A549 (cell line): ENCODE results near the gene SMIM44. TPM values are rescaled to one million over a fixed set of nuclear protein-coding genes. Genes with fewer than 3 reads are reported as not detected.

Experiments used
- ATAC-seq, 2 experiments: fragments of 200-7000 bp in 1 of 2; fragments of >200 bp in 1 of 2; cut with Nextera tagmentation in 1 of 2; cut with Tn5 transposase in 1 of 2; 3 replicates each; pipeline versions ENCODE4 v1.8.0 to v1.9.1; 2018 to 2020; ENCODE audit warnings: mild to moderate bottlenecking in 1 of 2, moderate library complexity in 1 of 2
- CTCF ChIA-PET: fragments of 300-600 bp; sonication (Branson Sonifier 250); formaldehyde crosslinking; extraction: SDS; loops from one replicate; lab custom pipeline; 2021; ENCODE audit warnings: antibody characterized with exemption, inconsistent platforms; lab: Yijun Ruan, JAX
- POLR2A ChIA-PET: fragments of 350-600 bp; formaldehyde crosslinking; extraction: SDS; loops from one replicate; lab custom pipeline; 2021; ENCODE audit warnings: antibody characterized with exemption, inconsistent platforms; lab: Yijun Ruan, JAX
- DNase-seq, 2 experiments: peaks; one replicate each; pipeline versions ENCODE4 v3.0.0 to v3.0.0-alpha.2; 2011 to 2016; ENCODE audit warnings: low read depth in 1 of 2, low spot score in 1 of 2
- FAIRE-seq: peaks from 2 replicates; lab custom pipeline; 2011; peaks lifted over from hg19 to GRCh38; lab: Jason Lieb, UNC
- H3K27ac ChIP-seq, 2 experiments: fragments of >200 bp; sonication (Bioruptor Twin); formaldehyde crosslinking; 3 replicates each; pipeline ENCODE4 v1.5.1; 2016 to 2017
- H3K4me1 ChIP-seq: fragments of >200 bp; sonication (Bioruptor Twin); formaldehyde crosslinking; 3 replicates; pipeline ENCODE4 v1.6.1; 2016
- H3K4me2 ChIP-seq: fragments of >200 bp; sonication (Bioruptor Twin); formaldehyde crosslinking; 3 replicates; pipeline ENCODE4 v1.6.1; 2016
- H3K4me3 ChIP-seq: fragments of >200 bp; sonication (Bioruptor Twin); formaldehyde crosslinking; 3 replicates; pipeline ENCODE4 v1.5.1; 2016
- H3K9me3 ChIP-seq: fragments of >200 bp; sonication (Bioruptor Twin); formaldehyde crosslinking; 3 replicates; pipeline ENCODE4 v1.6.1; 2016
- ATOH8 ChIP-seq: fragments of 250-450 bp; sonication (Bioruptor Pico); IDR thresholded peaks from 2 replicates; pipeline ENCODE4 v1.5.0; 2020; ENCODE audit warnings: low read depth, mild to moderate bottlenecking, moderate library complexity
- BHLHE40 ChIP-seq: IDR thresholded peaks from 2 replicates; pipeline ENCODE4 v1.6.1; 2012; ENCODE audit warnings: low read depth, low read length, inconsistent platforms
- CBX2 ChIP-seq: fragments of 200-600 bp; sonication (generic); IDR thresholded peaks from 2 replicates; pipeline ENCODE4 v1.6.1; 2016; ENCODE audit warnings: low read depth, mild to moderate bottlenecking, borderline replicate concordance
- CEBPB ChIP-seq, 2 experiments: fragments of >200 bp in 1 of 2; sonication (Bioruptor Twin) in 1 of 2; formaldehyde crosslinking in 1 of 2; IDR thresholded peaks; 2 replicates each; pipeline ENCODE4 v1.6.1; 2012 to 2016
- EHF ChIP-seq: fragments of 250-450 bp; sonication (Bioruptor Pico); IDR thresholded peaks from 2 replicates; pipeline ENCODE4 v1.5.0; 2020; ENCODE audit warnings: mild to moderate bottlenecking
- FOSB ChIP-seq: fragments of 250-450 bp; sonication (Bioruptor Pico); IDR thresholded peaks from 2 replicates; pipeline ENCODE4 v1.5.0; 2020; ENCODE audit warnings: mild to moderate bottlenecking, moderate library complexity
- FOSL2 ChIP-seq, 2 experiments: fragments of 450-650 bp in 1 of 2; fragments of >200 bp in 1 of 2; sonication (Bioruptor Twin) in 1 of 2; formaldehyde crosslinking; IDR thresholded peaks; 2 replicates each; pipeline versions ENCODE4 v1.5.0 to v1.6.1; 2016 to 2020; ENCODE audit warnings: mild to moderate bottlenecking in 1 of 2, moderate library complexity in 1 of 2
- GATA3 ChIP-seq: IDR thresholded peaks from 2 replicates; pipeline ENCODE4 v1.6.1; 2012; ENCODE audit warnings: borderline replicate concordance
- HDAC2 ChIP-seq: fragments of 200-600 bp; sonication (generic); IDR thresholded peaks from 2 replicates; pipeline ENCODE4 v1.6.1; 2016
- HEYL ChIP-seq: fragments of 250-450 bp; sonication (Bioruptor Pico); IDR thresholded peaks from 2 replicates; pipeline ENCODE4 v1.8.0; 2021; ENCODE audit warnings: mild to moderate bottlenecking, moderate library complexity
- HMGXB4 ChIP-seq: fragments of 250-450 bp; sonication (Bioruptor Pico); IDR thresholded peaks from 2 replicates; pipeline ENCODE4 v1.5.0; 2021; ENCODE audit warnings: mild to moderate bottlenecking, moderate library complexity, borderline replicate concordance
- HOXB13 ChIP-seq: fragments of 250-450 bp; sonication (Bioruptor Pico); IDR thresholded peaks from 2 replicates; pipeline ENCODE4 v1.5.0; 2020; ENCODE audit warnings: low read depth, mild to moderate bottlenecking, moderate library complexity
- JUN ChIP-seq, 2 experiments: fragments of >200 bp; sonication (Bioruptor Twin); formaldehyde crosslinking; IDR thresholded peaks; 2 replicates in 1 of 2; 3 replicates in 1 of 2; pipeline ENCODE4 v1.6.1; 2016 to 2017
- KDM1A ChIP-seq: fragments of 200-600 bp; sonication (generic); IDR thresholded peaks from 2 replicates; pipeline ENCODE4 v1.6.1; 2016; ENCODE audit warnings: low read depth, mild to moderate bottlenecking
- KDM5A ChIP-seq: fragments of 200-600 bp; sonication (generic); IDR thresholded peaks from 2 replicates; pipeline ENCODE4 v1.6.1; 2016; ENCODE audit warnings: antibody characterized with exemption, mild to moderate bottlenecking
- MAFK ChIP-seq: fragments of 450-650 bp; IDR thresholded peaks from 2 replicates; pipeline ENCODE4 v1.6.1; 2014; ENCODE audit not compliant: partially characterized antibody
- MAZ ChIP-seq: fragments of 150-350 bp; IDR thresholded peaks from 2 replicates; pipeline ENCODE4 v1.6.1; 2014; ENCODE audit warnings: antibody characterized with exemption, low read depth, low read length, borderline replicate concordance
- MYC ChIP-seq: IDR thresholded peaks from 2 replicates; pipeline ENCODE4 v1.6.1; 2012; ENCODE audit warnings: mild to moderate bottlenecking, inconsistent platforms, low read length, improper control_type of control experiment, borderline replicate concordance
- NFE2L2 ChIP-seq: fragments of 150-350 bp; conservative IDR thresholded peaks from 2 replicates; pipeline ENCODE4 v1.6.1; 2014; ENCODE audit warnings: low read length
- NR3C1 ChIP-seq: fragments of >200 bp; sonication (Bioruptor Twin); formaldehyde crosslinking; IDR thresholded peaks from 3 replicates; pipeline ENCODE4 v1.6.1; 2017
- RAD21 ChIP-seq, 2 experiments: fragments of >200 bp in 1 of 2; sonication (Bioruptor Twin) in 1 of 2; formaldehyde crosslinking in 1 of 2; IDR thresholded peaks in 1 of 2; conservative IDR thresholded peaks in 1 of 2; 2 replicates in 1 of 2; 3 replicates in 1 of 2; pipeline ENCODE4 v1.6.1; 2012 to 2018; ENCODE audit warnings: inconsistent platforms in 1 of 2
- RFX5 ChIP-seq: fragments of 450-650 bp; IDR thresholded peaks from 2 replicates; pipeline ENCODE4 v1.7.1; 2014; ENCODE audit warnings: antibody characterized with exemption, mild to moderate bottlenecking, moderate library complexity
- SMC3 ChIP-seq: fragments of >200 bp; sonication (Bioruptor Twin); formaldehyde crosslinking; IDR thresholded peaks from 3 replicates; pipeline ENCODE4 v1.6.1; 2018; ENCODE audit warnings: inconsistent platforms
- TFCP2L1 ChIP-seq: fragments of 250-450 bp; sonication (Bioruptor Pico); IDR thresholded peaks from 2 replicates; pipeline ENCODE4 v1.5.0; 2021; ENCODE audit warnings: mild to moderate bottlenecking
- TP53 ChIP-seq: fragments of 250-450 bp; sonication (Bioruptor Pico); IDR thresholded peaks from 2 replicates; pipeline ENCODE4 v1.5.0; 2021; ENCODE audit warnings: mild to moderate bottlenecking, moderate library complexity
- USF2 ChIP-seq: fragments of 450-650 bp; IDR thresholded peaks from 2 replicates; pipeline ENCODE4 v1.6.1; 2014; ENCODE audit warnings: antibody characterized with exemption
- ZC3H11A ChIP-seq: fragments of 450-650 bp; IDR thresholded peaks from 2 replicates; pipeline ENCODE4 v1.6.1; 2014; ENCODE audit warnings: antibody characterized with exemption, mild to moderate bottlenecking
- ZNF302 ChIP-seq: fragments of 250-450 bp; sonication (Bioruptor Pico); IDR thresholded peaks from 2 replicates; pipeline ENCODE4 v1.9.0; 2021; ENCODE audit warnings: inconsistent platforms, mild to moderate bottlenecking, moderate library complexity
- ZSCAN20 ChIP-seq: fragments of 250-450 bp; sonication (Bioruptor Pico); IDR thresholded peaks from 2 replicates; pipeline ENCODE4 v1.8.0; 2022; ENCODE audit warnings: mild to moderate bottlenecking, moderate library complexity
- WGBS: methylation state at CpG from one replicate; pipeline ENCODE4 v1.1.6; 2017; ENCODE audit errors: missing lambda C conversion rate; 5-methylcytosine and 5-hydroxymethylcytosine counted together
- polyA plus RNA-seq, 4 experiments: library from polyadenylated mRNA; depleted of rRNA in 3 of 4; stranded (reverse); fragments of >200 nt; fragmentation: RNase III in 1 of 4; extraction: RNeasy Plus Mini Kit Qiagen cat#74134 plus additional on column Dnase treatment in 1 of 4; gene quantifications; 2 replicates in 3 of 4; 3 replicates in 1 of 4; pipeline ENCODE4 v1.2.3, GENCODE V29; 2011 to 2017
- TF ChIP-seq, protein P1 (sequence below): fragments of >200 bp; sonication (Bioruptor Twin); formaldehyde crosslinking; IDR thresholded peaks from 2 replicates; pipeline ENCODE4 v1.6.1; 2016
- TF ChIP-seq, protein P2 (sequence below): IDR thresholded peaks from 2 replicates; pipeline ENCODE4 v1.6.1; 2012

SMIM44 gene
- polyA plus RNA-seq, 2 of the 4 experiments (the other 2 are of a cell fraction): not detected

DNA sequence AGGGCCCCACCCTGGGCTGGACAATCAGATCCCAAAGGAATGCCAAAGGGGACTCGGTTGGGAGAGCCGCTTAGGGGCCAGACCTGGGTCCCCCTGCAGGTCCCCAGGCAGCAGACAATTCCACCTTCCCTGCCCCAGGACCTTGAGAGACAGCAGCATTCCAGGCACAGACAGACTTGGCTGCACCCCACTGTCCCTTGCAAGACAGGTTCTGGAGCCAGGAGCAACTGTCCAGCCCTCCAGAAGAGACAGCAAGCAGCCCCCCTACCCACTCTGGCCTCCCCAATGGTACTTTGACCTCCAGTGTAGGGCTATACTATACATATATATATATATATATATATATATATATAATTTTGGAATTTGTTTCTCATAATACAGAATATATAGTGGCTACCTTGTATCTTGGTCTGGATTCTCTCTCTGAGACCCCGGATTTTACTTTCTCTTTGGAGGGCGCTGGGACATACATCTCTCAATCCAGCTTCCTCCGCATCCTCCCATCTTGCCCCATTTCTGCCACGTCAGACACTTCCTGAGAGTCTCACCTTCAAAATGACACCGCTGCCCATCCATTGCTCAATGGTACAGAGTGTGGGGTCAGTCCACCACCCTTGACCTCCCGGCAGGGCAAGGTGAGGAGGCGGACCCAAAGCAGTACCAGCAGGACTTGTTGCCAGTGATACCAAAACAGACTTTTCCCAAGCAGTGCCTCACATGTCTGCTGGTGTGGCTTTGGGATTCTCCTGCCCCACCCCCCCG is 15.6 kb downstream of the SMIM44 start:
- no peak for FAIRE-seq
- Histone ChIP-seq H3K4me3 (no peak overlapping the region), H3K4me2 (no peak overlapping the region), H3K4me1 (peaks cover 22% of the 10 kb centered on the region), H3K9me3 (peaks cover 10% of the 10 kb centered on the region; the same call in 1 of the 3 replicates), H3K27ac (no peak overlapping the region)
- no peak for ATAC-seq
- no peak for DNase-seq
- whole genome bisulfite sequencing: 86% methylated on average over 7 of the region's 10 CpGs
- POLR2A ChIA-PET: no interaction called here
- TF ChIP-seq, protein P1, sequence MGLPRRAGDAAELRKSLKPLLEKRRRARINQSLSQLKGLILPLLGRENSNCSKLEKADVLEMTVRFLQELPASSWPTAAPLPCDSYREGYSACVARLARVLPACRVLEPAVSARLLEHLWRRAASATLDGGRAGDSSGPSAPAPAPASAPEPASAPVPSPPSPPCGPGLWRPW: no peak
- TF ChIP-seq ZSCAN20 (CRISPR knock-in tag) (no peak), FOSB (no peak), FOSL2 (IDR thresholded peaks at IDR 0.05) (no peak), FOSL2 (CRISPR knock-in tag; IDR thresholded peaks at IDR 0.05) (no peak), ZNF302 (CRISPR knock-in tag) (no peak), EHF (CRISPR knock-in tag) (no peak), GATA3 (no peak), JUN (IDR thresholded peaks at IDR 0.05) (no peak), TP53 (no peak), ZC3H11A (no peak), NFE2L2 (no peak), MAFK (no peak), SMC3 (no peak), NR3C1 (no peak), HEYL (CRISPR knock-in tag) (no peak), TFCP2L1 (CRISPR knock-in tag) (no peak), HMGXB4 (CRISPR knock-in tag) (no peak)
- CTCF ChIA-PET: interaction anchor here (0.6 to 2.2 kb wide), 2 partner anchors 20 to 29 kb away, joined by 3 to 9 read pairs; no protein-coding TSS in a partner anchor

DNA sequence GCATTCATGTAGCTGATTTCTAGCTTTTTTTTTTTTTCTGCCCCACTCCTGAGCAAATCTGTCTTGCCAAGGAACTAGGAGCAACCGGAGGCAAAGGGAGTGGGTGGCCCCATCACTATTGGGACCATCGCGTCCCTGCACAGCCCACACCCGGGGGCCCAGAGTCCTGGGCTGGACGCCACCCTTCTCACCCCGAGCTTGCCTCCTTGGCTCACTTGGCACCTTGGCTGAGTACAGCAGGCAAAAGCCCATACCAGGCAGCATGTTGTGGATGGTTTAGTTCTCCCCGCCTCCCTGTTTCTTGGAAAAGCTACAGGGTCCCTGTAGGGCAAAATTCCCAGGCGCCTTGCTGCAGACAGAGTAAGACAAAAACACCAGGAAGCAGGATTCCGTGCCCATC is 16.6 kb downstream of the SMIM44 start:
- POLR2A ChIA-PET: interaction anchor here (0.6 kb wide), 2 partner anchors 130 to 145 kb away, joined by 3 to 4 read pairs; no protein-coding TSS in a partner anchor
- no peak overlapping the region for H3K4me2 ChIP-seq
- CTCF ChIA-PET: interaction anchor here (0.6 to 0.9 kb wide), 2 partner anchors 46 to 504 kb away, joined by 3 read pairs; no protein-coding TSS in a partner anchor
- H3K4me1 ChIP-seq: peaks cover 17% of the 10 kb centered on the region
- H3K27ac ChIP-seq: peak overlapping the region in 1 of 2 experiments; percentile 65; a peak in 1 of 6 replicates
- ATAC-seq (no peak), DNase-seq (no peak), FAIRE-seq (no peak)
- peaks cover 10% of the 10 kb centered on the region; the same call in 1 of the 3 replicates for H3K9me3 ChIP-seq
- 92% methylated on average over 6 of the region's 9 CpGs for whole genome bisulfite sequencing
- H3K4me3 ChIP-seq: no peak overlapping the region
- TF ChIP-seq FOSB (no peak), MYC (no peak), RAD21 (conservative IDR thresholded peaks at IDR 0.05 in 1 of 2, IDR thresholded peaks at IDR 0.05 in 1 of 2) (no peak), HOXB13 (CRISPR knock-in tag) (no peak), HEYL (CRISPR knock-in tag) (no peak), ATOH8 (no peak), BHLHE40 (no peak), MAZ (no peak), USF2 (no peak), TFCP2L1 (CRISPR knock-in tag) (no peak), KDM1A (no peak), RFX5 (no peak), KDM5A (no peak), HDAC2 (no peak), CEBPB (IDR thresholded peaks at IDR 0.05) (no peak), CBX2 (no peak), FOSL2 (IDR thresholded peaks at IDR 0.05) (no peak), FOSL2 (CRISPR knock-in tag; IDR thresholded peaks at IDR 0.05) (no peak)
- TF ChIP-seq, protein P2, sequence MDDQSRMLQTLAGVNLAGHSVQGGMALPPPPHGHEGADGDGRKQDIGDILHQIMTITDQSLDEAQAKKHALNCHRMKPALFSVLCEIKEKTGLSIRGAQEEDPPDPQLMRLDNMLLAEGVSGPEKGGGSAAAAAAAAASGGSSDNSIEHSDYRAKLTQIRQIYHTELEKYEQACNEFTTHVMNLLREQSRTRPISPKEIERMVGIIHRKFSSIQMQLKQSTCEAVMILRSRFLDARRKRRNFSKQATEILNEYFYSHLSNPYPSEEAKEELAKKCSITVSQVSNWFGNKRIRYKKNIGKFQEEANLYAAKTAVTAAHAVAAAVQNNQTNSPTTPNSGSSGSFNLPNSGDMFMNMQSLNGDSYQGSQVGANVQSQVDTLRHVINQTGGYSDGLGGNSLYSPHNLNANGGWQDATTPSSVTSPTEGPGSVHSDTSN: no peak
- TF ChIP-seq, all 56 proteins: peak for 0
